Measurements from ENCODE around the gene FAM25A. TPM values are rescaled to one million over a fixed set of nuclear protein-coding genes. Genes with fewer than 3 reads are reported as not detected.
"Not testable (repeated sequence)": the region's sequence is repeated elsewhere in the genome, so short reads cannot be mapped to it uniquely, and the experiment has no call there.

The FAM25A gene
- polyA plus RNA-seq, 1 of the 3 experiments (the other 2 are of a cell fraction): not detected

DNA sequence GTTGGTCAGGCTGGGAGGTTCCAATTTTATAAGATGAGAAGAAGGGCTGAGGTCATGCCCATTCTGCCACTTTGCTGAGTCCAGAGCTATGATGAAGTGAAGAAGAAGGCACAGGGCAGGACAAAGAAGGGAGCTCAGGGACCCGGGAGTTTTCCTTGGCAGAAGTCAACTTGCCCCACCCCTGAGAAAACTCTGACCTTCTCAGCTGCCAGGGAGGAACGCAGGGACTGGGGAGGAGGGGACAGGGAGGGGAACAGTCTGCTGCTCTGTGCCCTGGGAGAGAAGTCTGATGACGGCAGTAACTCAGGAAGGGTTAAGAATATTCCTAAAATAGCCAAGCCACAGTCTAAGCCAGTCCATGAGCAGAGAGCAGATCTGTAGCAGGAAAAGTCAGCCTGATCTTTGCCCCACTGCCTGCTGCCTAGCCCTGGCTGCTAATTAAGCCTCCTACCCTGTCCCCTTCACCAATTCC lies 40.1 kb upstream of the FAM25A start:
- no peaks in the 10 kb centered on the region for H3K4me1 ChIP-seq (ENCODE audit: control insufficient read depth in 1 of 2, insufficient read depth in 2 of 2, low read depth in 1 of 2, low read length in 1 of 2)
- H4K20me1 ChIP-seq (ENCODE audit: insufficient read depth): no peaks in the 10 kb centered on the region
- no peaks in the 10 kb centered on the region for H3K9me2 ChIP-seq
- H3K9ac ChIP-seq: no peak overlapping the region
- ChIA-PET POLR2A (no interaction called here), CTCF (no interaction called here)
- no peak overlapping the region for H2AFZ ChIP-seq (ENCODE audit: low read depth)
- H3K4me2 ChIP-seq: no peak overlapping the region
- H3K36me3 ChIP-seq (replicated peaks in 1 of 2; ENCODE audit: control insufficient read depth in 1 of 2, insufficient read depth in 2 of 2, low read length in 1 of 2): no peaks in the 10 kb centered on the region
- no peaks in the 10 kb centered on the region for H3F3A ChIP-seq (replicated peaks; ENCODE audit: insufficient read depth)
- 45% methylated on average over 3 of the region's 3 CpGs for WGBS (ENCODE audit: low lambda C conversion rate)
- no peaks in the 10 kb centered on the region for H3K27me3 ChIP-seq (ENCODE audit: insufficient read depth)
- no peak for DNase-seq
- H3K27ac ChIP-seq (ENCODE audit: low read depth in 2 of 2, low read length in 1 of 2): no peak overlapping the region
- no peaks in the 10 kb centered on the region for H3K9me3 ChIP-seq
- no peaks in the 10 kb centered on the region for H3K79me2 ChIP-seq (ENCODE audit: insufficient read depth)
- H3K4me3 ChIP-seq (ENCODE audit: low read depth in 2 of 2, low read length in 1 of 2): no peak overlapping the region
- TF ChIP-seq GABPA (IDR thresholded peaks at IDR 0.05; ENCODE audit: low read depth) (no peak), MEF2A (IDR thresholded peaks at IDR 0.05; ENCODE audit: borderline replicate concordance, low read depth) (no peak), TCF12 (IDR thresholded peaks at IDR 0.05) (no peak), SIN3A (IDR thresholded peaks at IDR 0.05; ENCODE audit: borderline replicate concordance, low read depth, low read length) (no peak)

DNA sequence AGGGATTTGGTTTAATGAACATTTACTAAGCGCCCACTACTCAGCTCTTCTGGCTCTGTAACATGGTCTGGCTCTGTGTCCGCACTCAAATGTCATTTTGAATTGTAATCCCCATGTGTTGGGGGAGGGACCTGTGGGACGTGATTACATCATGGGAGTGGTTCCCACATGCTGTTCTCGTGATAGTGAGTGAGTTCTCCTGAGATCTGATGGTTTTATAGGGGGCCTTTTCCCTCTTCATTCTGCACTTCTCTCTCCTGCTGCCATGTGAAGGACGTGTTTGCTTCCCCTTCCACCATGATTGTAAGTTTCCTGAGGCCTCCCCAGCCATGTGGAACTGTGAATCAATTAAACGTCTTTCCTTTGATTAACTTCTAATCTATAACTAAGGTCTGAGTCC lies 39.1 kb upstream of the FAM25A start:
- H3K9ac ChIP-seq; H3K36me3 ChIP-seq (replicated peaks in 1 of 2; ENCODE audit: control insufficient read depth in 1 of 2, insufficient read depth in 2 of 2, low read length in 1 of 2); H3K4me2 ChIP-seq; H3F3A ChIP-seq (replicated peaks; ENCODE audit: insufficient read depth); H3K27ac ChIP-seq (ENCODE audit: low read depth in 2 of 2, low read length in 1 of 2); H3K4me1 ChIP-seq (ENCODE audit: control insufficient read depth in 1 of 2, insufficient read depth in 2 of 2, low read depth in 1 of 2, low read length in 1 of 2); CTCF ChIA-PET; H3K9me3 ChIP-seq; H3K4me3 ChIP-seq (ENCODE audit: low read depth in 2 of 2, low read length in 1 of 2); H3K79me2 ChIP-seq (ENCODE audit: insufficient read depth); H4K20me1 ChIP-seq (ENCODE audit: insufficient read depth); DNase-seq; H2AFZ ChIP-seq (ENCODE audit: low read depth); POLR2A ChIA-PET; H3K27me3 ChIP-seq (ENCODE audit: insufficient read depth); H3K9me2 ChIP-seq: not testable (repeated sequence)
- 70% methylated on average over 6 of the region's 6 CpGs for WGBS (ENCODE audit: low lambda C conversion rate)

DNA sequence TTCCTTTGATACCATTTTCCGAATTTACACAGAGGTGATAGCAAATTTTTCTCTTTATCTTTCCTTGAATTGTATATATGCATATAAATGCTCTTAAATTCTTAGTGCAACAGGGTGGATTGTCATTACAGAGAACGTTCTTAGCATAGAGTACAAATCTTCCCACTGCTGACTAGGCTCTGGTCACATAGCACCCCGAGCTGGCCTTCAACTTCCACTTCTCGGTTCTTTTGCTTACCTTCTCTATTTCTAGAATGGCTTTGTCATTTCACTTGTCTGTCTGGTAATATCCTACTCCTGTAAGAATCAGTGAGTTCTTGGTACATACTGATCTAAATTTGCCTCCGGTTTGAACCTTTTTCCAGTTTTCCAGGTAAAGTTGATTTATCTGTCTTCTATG lies 38.4 kb upstream of the FAM25A start:
- POLR2A ChIA-PET: no interaction called here
- CTCF ChIA-PET: no interaction called here
- no peak for TF ChIP-seq NRF1 (IDR thresholded peaks at IDR 0.05; ENCODE audit: low read depth, low read length)
- no peak for TF ChIP-seq REST (IDR thresholded peaks at IDR 0.05; ENCODE audit: low read depth, low read length)
- no peak for TF ChIP-seq ZBTB33 (IDR thresholded peaks at IDR 0.05; ENCODE audit: borderline replicate concordance, low read depth)
- TF ChIP-seq FOXM1 (IDR thresholded peaks at IDR 0.05; ENCODE audit: low read depth): no peak
- TF ChIP-seq FOSL2 (IDR thresholded peaks at IDR 0.05; ENCODE audit: borderline replicate concordance, low read depth): no peak
- no peak for TF ChIP-seq USF1 (IDR thresholded peaks at IDR 0.05; ENCODE audit: borderline replicate concordance, low read depth)
- no peak for TF ChIP-seq MEF2A (IDR thresholded peaks at IDR 0.05; ENCODE audit: borderline replicate concordance, low read depth)
- TF ChIP-seq SIN3A (IDR thresholded peaks at IDR 0.05; ENCODE audit: borderline replicate concordance, low read depth, low read length): no peak
- no peak for TF ChIP-seq RFX5 (IDR thresholded peaks at IDR 0.05; ENCODE audit: low read length)
- TF ChIP-seq NFIC (IDR thresholded peaks at IDR 0.05; ENCODE audit: borderline replicate concordance): no peak
- TF ChIP-seq RXRA (IDR thresholded peaks at IDR 0.05; ENCODE audit: borderline replicate concordance, low read depth): no peak
- TF ChIP-seq, protein P1, sequence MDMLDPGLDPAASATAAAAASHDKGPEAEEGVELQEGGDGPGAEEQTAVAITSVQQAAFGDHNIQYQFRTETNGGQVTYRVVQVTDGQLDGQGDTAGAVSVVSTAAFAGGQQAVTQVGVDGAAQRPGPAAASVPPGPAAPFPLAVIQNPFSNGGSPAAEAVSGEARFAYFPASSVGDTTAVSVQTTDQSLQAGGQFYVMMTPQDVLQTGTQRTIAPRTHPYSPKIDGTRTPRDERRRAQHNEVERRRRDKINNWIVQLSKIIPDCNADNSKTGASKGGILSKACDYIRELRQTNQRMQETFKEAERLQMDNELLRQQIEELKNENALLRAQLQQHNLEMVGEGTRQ (IDR thresholded peaks at IDR 0.05; ENCODE audit: borderline replicate concordance, low read depth, low read length): no peak
- no peak for TF ChIP-seq GABPA (IDR thresholded peaks at IDR 0.05; ENCODE audit: low read depth)
- no peak for TF ChIP-seq POLR2AphosphoS5 (IDR thresholded peaks at IDR 0.05; ENCODE audit: low read depth, low read length)

More for the DNA sequence above, 38.4 kb upstream of the FAM25A start:
- H4K20me1 ChIP-seq (ENCODE audit: insufficient read depth): no peaks in the 10 kb centered on the region
- H3K79me2 ChIP-seq (ENCODE audit: insufficient read depth): no peaks in the 10 kb centered on the region
- no peaks in the 10 kb centered on the region for H3K36me3 ChIP-seq (replicated peaks in 1 of 2; ENCODE audit: control insufficient read depth in 1 of 2, insufficient read depth in 2 of 2, low read length in 1 of 2)
- WGBS (ENCODE audit: low lambda C conversion rate): 85% methylated on average over 5 of the region's 5 CpGs
- no peaks in the 10 kb centered on the region for H3F3A ChIP-seq (replicated peaks; ENCODE audit: insufficient read depth)
- H3K9ac ChIP-seq: no peak overlapping the region
- no peaks in the 10 kb centered on the region for H3K9me2 ChIP-seq
- H3K4me3 ChIP-seq (ENCODE audit: low read depth in 2 of 2, low read length in 1 of 2): no peak overlapping the region
- H3K27me3 ChIP-seq (ENCODE audit: insufficient read depth): no peaks in the 10 kb centered on the region
- H3K27ac ChIP-seq (ENCODE audit: low read depth in 2 of 2, low read length in 1 of 2): no peak overlapping the region
- no peak for DNase-seq
- no peak overlapping the region for H2AFZ ChIP-seq (ENCODE audit: low read depth)
- no peaks in the 10 kb centered on the region for H3K9me3 ChIP-seq
- H3K4me2 ChIP-seq: no peak overlapping the region
- H3K4me1 ChIP-seq (ENCODE audit: control insufficient read depth in 1 of 2, insufficient read depth in 2 of 2, low read depth in 1 of 2, low read length in 1 of 2): no peaks in the 10 kb centered on the region
